Upper lobe of left lung (tissue), 4 donors: ENCODE results near the gene POLA1.

ENCODE experiments used
- POLR2A ChIP-seq, 4 donors: fragments of 450-650 bp; IDR thresholded peaks; one replicate each; pipeline ENCODE4 v1.5.1; 2016 to 2017; ENCODE audit warnings: antibody characterized with exemption in 4 of 4, mild to moderate bottlenecking in 2 of 4
- TF ChIP-seq, protein P1 (sequence below), 6 experiments: fragments of 450-650 bp in 4 of 6; fragments of 200-600 bp in 2 of 6; sonication (generic) in 2 of 6; IDR thresholded peaks; one replicate each; pipeline ENCODE4 v1.5.1; 2016 to 2019; ENCODE audit warnings: antibody characterized with exemption in 6 of 6

DNA sequence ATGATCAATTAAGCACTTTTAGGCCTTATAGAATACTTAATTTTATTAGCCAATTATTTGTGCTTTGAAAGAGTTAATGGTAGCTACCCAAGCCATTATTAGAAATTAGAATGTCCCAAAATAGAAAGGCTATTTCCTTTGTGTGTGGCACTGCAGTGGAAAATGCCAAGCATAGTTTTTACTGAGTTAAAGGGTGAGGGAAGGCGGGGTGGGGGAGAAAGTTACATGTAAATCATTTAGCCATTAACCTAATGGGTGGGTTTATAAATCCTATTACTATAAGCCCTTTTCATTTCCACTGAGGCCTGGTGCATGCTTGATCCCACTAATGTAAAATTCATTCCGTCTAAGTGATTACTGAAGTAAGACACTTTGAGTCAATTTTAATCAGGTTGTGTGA lies 105.8 kb downstream of the POLA1 start:
- TF ChIP-seq, protein P1, sequence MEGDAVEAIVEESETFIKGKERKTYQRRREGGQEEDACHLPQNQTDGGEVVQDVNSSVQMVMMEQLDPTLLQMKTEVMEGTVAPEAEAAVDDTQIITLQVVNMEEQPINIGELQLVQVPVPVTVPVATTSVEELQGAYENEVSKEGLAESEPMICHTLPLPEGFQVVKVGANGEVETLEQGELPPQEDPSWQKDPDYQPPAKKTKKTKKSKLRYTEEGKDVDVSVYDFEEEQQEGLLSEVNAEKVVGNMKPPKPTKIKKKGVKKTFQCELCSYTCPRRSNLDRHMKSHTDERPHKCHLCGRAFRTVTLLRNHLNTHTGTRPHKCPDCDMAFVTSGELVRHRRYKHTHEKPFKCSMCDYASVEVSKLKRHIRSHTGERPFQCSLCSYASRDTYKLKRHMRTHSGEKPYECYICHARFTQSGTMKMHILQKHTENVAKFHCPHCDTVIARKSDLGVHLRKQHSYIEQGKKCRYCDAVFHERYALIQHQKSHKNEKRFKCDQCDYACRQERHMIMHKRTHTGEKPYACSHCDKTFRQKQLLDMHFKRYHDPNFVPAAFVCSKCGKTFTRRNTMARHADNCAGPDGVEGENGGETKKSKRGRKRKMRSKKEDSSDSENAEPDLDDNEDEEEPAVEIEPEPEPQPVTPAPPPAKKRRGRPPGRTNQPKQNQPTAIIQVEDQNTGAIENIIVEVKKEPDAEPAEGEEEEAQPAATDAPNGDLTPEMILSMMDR (IDR thresholded peaks at IDR 0.05): no peak
- TF ChIP-seq POLR2A (IDR thresholded peaks at IDR 0.05): no peak
